Stimulated activated naive CD8-positive, alpha-beta T cell treated with anti-CD3 and anti-CD28 coated beads, Interleukin-15, Interleukin-2, amounts not matched to agents 100 ng/mL and 50 ng/mL, for 24 hours (primary cell): ENCODE measurements around the gene TCERG1L.

ENCODE experiments used
- H3K27ac Mint-ChIP-seq: one replicate; pipeline ENCODE4 v1.8.0; 2021; ENCODE audit warnings: mild to moderate bottlenecking, mixed read lengths
- H3K27me3 Mint-ChIP-seq: one replicate; pipeline ENCODE4 v1.8.0; 2021; ENCODE audit warnings: mixed read lengths
- H3K36me3 Mint-ChIP-seq: one replicate; pipeline ENCODE4 v1.8.0; 2021; ENCODE audit warnings: low read depth, mixed read lengths
- H3K4me1 Mint-ChIP-seq: one replicate; pipeline ENCODE4 v1.8.0; 2021; ENCODE audit warnings: low read depth, mixed read lengths
- H3K4me3 Mint-ChIP-seq: one replicate; pipeline ENCODE4 v1.8.0; 2021; ENCODE audit warnings: mild to moderate bottlenecking, mixed read lengths
- H3K9me3 Mint-ChIP-seq: one replicate; pipeline ENCODE4 v1.8.0; 2021; ENCODE audit warnings: mixed read lengths

Gene TCERG1L

DNA sequence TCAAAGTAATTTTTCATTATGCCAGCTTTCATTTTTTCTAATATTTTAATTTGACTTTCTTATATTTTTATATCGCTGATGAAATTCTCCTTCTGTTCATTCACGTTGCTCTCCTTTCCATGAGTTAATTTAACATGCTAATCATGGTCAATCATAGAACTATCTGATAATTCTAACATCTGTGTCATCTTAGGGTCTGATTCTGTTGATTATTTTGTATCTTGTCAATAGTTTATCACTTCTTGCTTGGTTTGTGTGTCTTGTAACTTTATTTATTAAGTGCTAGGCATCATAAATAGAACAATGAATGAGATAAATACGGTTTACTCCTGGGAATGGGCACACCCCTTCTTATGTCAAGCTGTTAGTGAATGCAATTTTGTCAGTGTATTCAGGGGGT, 11.0 kb downstream of the TCERG1L start:
- Mint-ChIP-seq H3K27ac (no peak overlapping the region), H3K4me1 (no peaks in the 10 kb centered on the region), H3K4me3 (no peak overlapping the region), H3K9me3 (peaks cover 14% of the 10 kb centered on the region), H3K27me3 (peaks cover 13% of the 10 kb centered on the region), H3K36me3 (no peaks in the 10 kb centered on the region)

- H3K27ac Mint-ChIP-seq, result no peak overlapping the region
- no peaks in the 10 kb centered on the region for H3K9me3 Mint-ChIP-seq
- H3K4me3 Mint-ChIP-seq, result no peak overlapping the region
- H3K36me3 Mint-ChIP-seq, result no peaks in the 10 kb centered on the region
- no peaks in the 10 kb centered on the region for H3K27me3 Mint-ChIP-seq
- H3K4me1 Mint-ChIP-seq, result no peaks in the 10 kb centered on the region
Observed at GRCh38 chr10:131290781-131291180, 20.7 kb downstream of the TCERG1L start.

DNA sequence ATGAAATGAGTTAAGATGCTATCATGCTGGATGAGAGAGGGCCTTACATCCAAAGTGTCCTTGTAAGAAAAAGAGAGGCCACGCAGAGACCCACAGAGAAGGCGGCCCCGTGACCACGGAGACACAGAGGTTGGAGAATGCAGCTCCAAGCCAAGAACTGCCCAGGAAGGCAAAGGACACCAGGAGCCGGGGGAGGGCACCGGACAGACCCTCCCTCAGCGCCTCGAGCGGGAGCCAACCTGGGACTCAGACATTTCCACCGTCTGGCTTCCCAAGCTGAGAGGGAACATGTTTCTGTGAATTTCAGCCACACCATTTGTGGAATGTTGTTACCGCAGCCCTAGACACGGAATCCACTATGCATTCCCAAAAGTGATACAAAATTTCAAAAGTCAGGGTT, 22.9 kb downstream of the TCERG1L start:
- H3K36me3 Mint-ChIP-seq, result no peaks in the 10 kb centered on the region
- no peak overlapping the region for H3K27ac Mint-ChIP-seq
- no peaks in the 10 kb centered on the region for H3K27me3 Mint-ChIP-seq
- no peak overlapping the region for H3K4me3 Mint-ChIP-seq
- no peaks in the 10 kb centered on the region for H3K4me1 Mint-ChIP-seq
- no peaks in the 10 kb centered on the region for H3K9me3 Mint-ChIP-seq

DNA sequence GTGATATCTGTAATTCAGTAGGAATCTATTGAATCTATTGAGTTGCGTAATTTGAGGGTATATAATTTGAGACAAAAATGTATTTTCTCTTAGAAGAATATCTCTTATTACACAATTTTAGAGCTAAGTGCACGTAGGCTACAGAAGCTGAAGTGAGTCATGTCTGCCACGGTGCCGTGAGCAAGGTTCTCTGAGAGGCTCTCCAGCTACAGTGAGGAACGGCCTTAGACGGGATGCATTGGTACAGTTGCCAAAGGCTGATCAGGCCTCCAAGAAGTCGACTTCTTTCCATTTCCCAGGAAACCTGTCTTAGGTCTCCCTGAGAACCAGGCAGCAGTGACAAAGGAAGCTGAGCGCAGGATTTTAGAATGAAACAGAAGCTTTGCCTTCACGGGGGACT, 28.6 kb downstream of the TCERG1L start:
- Mint-ChIP-seq H3K36me3 (no peaks in the 10 kb centered on the region), H3K4me3 (no peak overlapping the region), H3K9me3 (no peaks in the 10 kb centered on the region), H3K27ac (no peak overlapping the region), H3K27me3 (no peaks in the 10 kb centered on the region), H3K4me1 (no peaks in the 10 kb centered on the region)

DNA sequence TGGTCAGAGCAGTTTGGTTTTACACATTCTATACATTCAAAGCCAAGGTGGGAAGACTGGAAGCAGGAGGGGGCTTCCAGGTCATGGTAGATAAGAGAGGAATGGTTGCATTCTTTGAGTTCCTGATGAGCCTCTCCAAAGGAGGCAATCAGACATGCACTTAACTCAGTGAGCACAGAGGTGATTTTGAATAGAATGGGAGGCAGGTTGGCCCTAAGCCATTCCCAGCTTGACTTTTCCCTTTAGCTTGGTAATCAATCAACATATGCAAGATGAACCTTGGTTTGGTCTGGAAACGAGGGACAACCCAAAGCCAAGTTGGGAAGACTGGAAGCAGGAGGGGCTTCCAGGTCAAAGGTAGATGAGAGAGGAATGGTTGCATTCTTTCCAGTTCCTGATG, 31.4 kb downstream of the TCERG1L start:
- Mint-ChIP-seq H3K4me1 (no peaks in the 10 kb centered on the region), H3K36me3 (no peaks in the 10 kb centered on the region)

DNA sequence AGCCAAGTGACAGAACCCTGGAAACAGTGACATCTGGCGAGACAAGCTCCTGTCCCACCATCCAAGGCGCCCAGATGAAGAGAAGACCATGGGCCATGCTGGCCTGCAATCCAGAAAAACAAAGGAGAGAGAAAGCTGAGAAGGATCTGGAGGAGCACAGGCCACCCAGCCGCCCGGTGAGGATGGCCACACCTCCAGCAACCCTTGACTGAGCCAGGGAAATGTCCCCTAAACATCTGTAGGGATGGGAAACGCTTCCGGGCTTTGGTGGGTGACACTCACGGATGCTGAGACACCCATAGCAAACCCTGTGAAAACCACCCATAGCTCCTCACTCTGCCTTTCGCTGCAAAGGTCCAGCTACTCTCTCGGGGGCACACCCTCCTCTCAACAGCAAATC, 32.0 kb downstream of the TCERG1L start:
- Mint-ChIP-seq H3K27ac (no peak overlapping the region), H3K4me1 (no peaks in the 10 kb centered on the region), H3K27me3 (no peaks in the 10 kb centered on the region), H3K4me3 (no peak overlapping the region), H3K9me3 (no peaks in the 10 kb centered on the region), H3K36me3 (no peaks in the 10 kb centered on the region)

More for the DNA sequence above, 31.4 kb downstream of the TCERG1L start:
- Mint-ChIP-seq H3K9me3 (no peaks in the 10 kb centered on the region), H3K27ac (no peak overlapping the region), H3K4me3 (no peak overlapping the region), H3K27me3 (no peaks in the 10 kb centered on the region)

- Mint-ChIP-seq H3K4me3 (no peak overlapping the region), H3K36me3 (no peaks in the 10 kb centered on the region), H3K9me3 (no peaks in the 10 kb centered on the region)
Observed at GRCh38 chr10:131277969-131278368, 33.6 kb downstream of the TCERG1L start.

GRCh38 chr10:131277278-131277677, 34.2 kb downstream of the TCERG1L start:
- no peaks in the 10 kb centered on the region for H3K9me3 Mint-ChIP-seq
- H3K27me3 Mint-ChIP-seq, result no peaks in the 10 kb centered on the region
- H3K27ac Mint-ChIP-seq, result no peak overlapping the region
- no peak overlapping the region for H3K4me3 Mint-ChIP-seq
- no peaks in the 10 kb centered on the region for H3K4me1 Mint-ChIP-seq
- H3K36me3 Mint-ChIP-seq, result no peaks in the 10 kb centered on the region

More at GRCh38 chr10:131277969-131278368, 33.6 kb downstream of the TCERG1L start:
- Mint-ChIP-seq H3K27me3 (no peaks in the 10 kb centered on the region), H3K27ac (no peak overlapping the region), H3K4me1 (no peaks in the 10 kb centered on the region)

- H3K4me3 Mint-ChIP-seq, result no peak overlapping the region
- no peaks in the 10 kb centered on the region for H3K27me3 Mint-ChIP-seq
- no peaks in the 10 kb centered on the region for H3K36me3 Mint-ChIP-seq
- H3K4me1 Mint-ChIP-seq, result no peaks in the 10 kb centered on the region
- no peaks in the 10 kb centered on the region for H3K9me3 Mint-ChIP-seq
- H3K27ac Mint-ChIP-seq, result no peak overlapping the region
Observed at GRCh38 chr10:131275691-131276090, 35.8 kb downstream of the TCERG1L start.

- no peak overlapping the region for H3K27ac Mint-ChIP-seq
- H3K9me3 Mint-ChIP-seq, result no peaks in the 10 kb centered on the region
- no peaks in the 10 kb centered on the region for H3K36me3 Mint-ChIP-seq
- no peak overlapping the region for H3K4me3 Mint-ChIP-seq
- H3K4me1 Mint-ChIP-seq, result no peaks in the 10 kb centered on the region
- H3K27me3 Mint-ChIP-seq, result no peaks in the 10 kb centered on the region
Observed at GRCh38 chr10:131274883-131275282, 36.6 kb downstream of the TCERG1L start.

DNA sequence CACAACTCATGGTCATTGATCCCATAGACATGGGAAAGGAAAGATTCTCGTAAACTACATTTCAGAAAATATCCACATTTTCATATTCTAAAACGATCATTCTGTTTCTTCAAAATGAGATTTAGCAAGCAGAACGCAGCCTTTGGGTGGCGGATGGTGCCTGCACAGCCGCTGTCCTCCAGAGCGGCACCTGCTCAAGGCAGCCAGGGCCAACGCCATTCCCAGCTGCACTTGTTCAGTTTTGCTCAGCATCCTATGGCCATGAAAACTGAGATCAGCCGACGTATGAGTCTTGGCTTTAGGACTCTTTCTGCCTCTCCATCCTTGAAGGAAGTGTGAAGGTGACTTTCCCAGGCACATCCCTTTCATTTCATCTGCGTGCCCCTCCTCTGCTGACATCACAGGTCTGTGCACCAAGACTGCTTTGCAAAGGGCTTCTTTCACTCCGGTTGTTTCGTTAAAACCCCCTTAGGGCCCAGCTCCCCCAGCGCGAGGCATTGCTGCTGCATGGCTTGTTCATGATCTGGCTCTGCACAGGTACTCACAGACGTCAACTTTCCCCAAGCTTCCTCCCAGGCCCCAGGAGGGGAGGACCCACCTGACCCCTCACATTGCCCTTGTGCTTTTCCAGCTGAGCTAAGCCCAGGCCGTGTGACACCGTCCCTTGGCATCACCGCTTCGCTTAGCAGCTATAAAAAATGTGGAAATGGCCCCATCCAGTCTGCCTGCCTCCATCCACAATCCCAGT, 37.2 kb downstream of the TCERG1L start:
- H3K4me1 Mint-ChIP-seq, result no peaks in the 10 kb centered on the region
- H3K36me3 Mint-ChIP-seq, result no peaks in the 10 kb centered on the region
- no peaks in the 10 kb centered on the region for H3K9me3 Mint-ChIP-seq
- H3K4me3 Mint-ChIP-seq, result no peak overlapping the region
- H3K27ac Mint-ChIP-seq, result no peak overlapping the region
- H3K27me3 Mint-ChIP-seq, result no peaks in the 10 kb centered on the region

DNA sequence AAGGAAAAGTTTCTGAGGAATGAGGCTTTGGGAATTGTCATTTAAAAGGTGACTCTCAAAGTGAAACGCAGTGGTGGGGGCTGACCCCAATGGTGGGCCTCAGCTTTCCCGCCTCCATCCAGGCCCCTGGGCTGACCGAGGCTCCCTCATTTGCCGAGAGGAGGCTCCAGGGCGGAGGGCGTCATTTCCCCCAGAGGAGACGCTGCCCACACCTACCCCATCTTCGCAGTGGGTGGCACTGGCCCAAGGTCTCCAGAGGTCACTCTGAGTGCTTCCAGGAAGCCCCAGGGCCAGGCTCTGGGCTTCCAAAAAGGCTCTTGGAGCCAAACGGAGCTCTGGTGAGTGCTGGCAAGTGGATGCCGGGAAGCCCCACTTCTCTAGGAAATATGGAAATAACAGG, 38.0 kb downstream of the TCERG1L start:
- Mint-ChIP-seq H3K27me3 (no peaks in the 10 kb centered on the region), H3K4me3 (no peak overlapping the region), H3K4me1 (no peaks in the 10 kb centered on the region), H3K9me3 (no peaks in the 10 kb centered on the region), H3K36me3 (no peaks in the 10 kb centered on the region), H3K27ac (no peak overlapping the region)

DNA sequence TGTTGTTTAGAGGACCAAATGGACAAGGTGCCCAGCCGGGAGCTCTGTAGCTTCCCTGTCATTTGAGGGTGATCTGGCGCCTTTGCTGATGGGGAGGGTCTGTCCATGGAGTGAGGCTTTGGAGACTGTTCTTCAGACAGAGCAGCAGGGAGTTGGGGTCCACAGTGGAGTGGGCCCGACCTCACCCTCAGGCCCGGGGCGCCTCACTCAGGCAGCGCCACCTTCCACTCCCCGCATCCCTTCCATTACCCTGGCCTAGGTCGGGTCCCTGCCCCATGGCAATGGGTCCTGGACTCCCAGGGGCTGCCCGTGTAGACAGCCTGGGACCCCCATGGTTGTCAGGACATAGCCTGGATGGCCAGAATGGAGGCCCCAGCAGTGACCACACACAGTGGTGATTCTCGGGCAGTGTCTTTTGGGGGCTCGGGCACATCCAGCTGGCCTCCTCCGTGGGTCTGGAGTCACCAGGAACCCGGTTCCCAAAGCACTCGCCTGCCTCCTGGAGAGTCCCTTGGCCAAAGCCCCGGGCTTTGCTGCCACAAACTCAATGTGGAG, 38.5 kb downstream of the TCERG1L start:
- H3K9me3 Mint-ChIP-seq, result no peaks in the 10 kb centered on the region
- H3K4me1 Mint-ChIP-seq, result no peaks in the 10 kb centered on the region
- no peaks in the 10 kb centered on the region for H3K27me3 Mint-ChIP-seq
- H3K27ac Mint-ChIP-seq, result no peak overlapping the region
- H3K36me3 Mint-ChIP-seq, result no peaks in the 10 kb centered on the region
- H3K4me3 Mint-ChIP-seq, result no peak overlapping the region

- no peak overlapping the region for H3K4me3 Mint-ChIP-seq
- no peaks in the 10 kb centered on the region for H3K9me3 Mint-ChIP-seq
- H3K27ac Mint-ChIP-seq, result no peak overlapping the region
- no peaks in the 10 kb centered on the region for H3K36me3 Mint-ChIP-seq
- H3K4me1 Mint-ChIP-seq, result no peaks in the 10 kb centered on the region
- H3K27me3 Mint-ChIP-seq, result no peaks in the 10 kb centered on the region
Observed at GRCh38 chr10:131271966-131272365, 39.6 kb downstream of the TCERG1L start.

DNA sequence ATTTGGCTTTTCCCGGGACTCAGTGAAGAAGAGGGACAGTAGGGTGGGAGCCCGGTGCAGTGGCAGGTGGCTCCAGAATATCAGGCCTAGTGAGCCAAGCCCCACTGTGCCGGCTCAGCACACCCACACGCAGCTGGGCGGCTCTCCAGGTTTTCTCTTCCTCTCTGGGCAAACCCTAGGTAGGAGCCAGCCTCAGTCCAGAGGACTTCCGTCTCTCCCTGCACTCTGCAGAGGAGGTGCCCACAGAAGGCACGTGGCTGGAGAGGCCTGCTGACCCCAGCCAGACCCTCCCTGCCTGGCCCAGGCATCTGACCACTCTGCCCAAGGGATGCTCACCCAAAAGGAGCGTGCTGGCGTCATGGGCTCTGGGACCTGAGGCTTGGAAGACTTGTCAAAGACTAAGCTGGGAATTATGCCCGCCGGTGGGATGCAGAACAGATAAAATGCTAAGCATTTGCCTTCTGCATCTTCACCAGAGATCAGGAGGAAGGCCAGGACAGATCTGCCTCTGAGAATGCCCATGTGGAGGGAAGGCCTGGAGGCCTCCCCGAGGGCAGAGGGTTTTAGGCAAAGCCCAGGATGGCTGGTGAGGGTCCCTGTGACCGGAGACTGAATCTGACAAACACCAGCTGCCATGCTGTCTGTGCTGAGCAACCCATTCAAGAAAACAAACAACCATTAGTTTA, 40.2 kb downstream of the TCERG1L start:
- Mint-ChIP-seq H3K27ac (no peak overlapping the region), H3K36me3 (no peaks in the 10 kb centered on the region), H3K4me3 (no peak overlapping the region), H3K27me3 (no peaks in the 10 kb centered on the region), H3K9me3 (no peaks in the 10 kb centered on the region), H3K4me1 (no peaks in the 10 kb centered on the region)
